HG02759 (cell line): ENCODE data around the gene CPT1B.
"Not testable (repeated sequence)": the region's sequence is repeated elsewhere in the genome, so short reads cannot be mapped to it uniquely, and the experiment has no call there.

ENCODE experiments used
- ATAC-seq: cut with Tn5 transposase; IDR thresholded peaks from one replicate; pipeline ENCODE4 v1.9.1; 2021; ENCODE audit warnings: mild to moderate bottlenecking, moderate library complexity; ENCODE audit not compliant: unreplicated experiment

The CPT1B gene

GRCh38 chr22:50529897-50530579, 48.2 kb downstream of the CPT1B start, which contains the start of gene TYMP:
TSS of gene TYMP (minus strand) at chr22:50530012. CDS start at chr22:50529709, 303 bp downstream.
- ATAC-seq = peak; percentile 25

- no peak for ATAC-seq
Observed at GRCh38 chr22:50529416-50529896, 48.8 kb downstream of the CPT1B start.

GRCh38 chr22:50528682-50529415, 49.4 kb downstream of the CPT1B start:
- no peak for ATAC-seq

GRCh38 chr22:50527921-50528681, 50.1 kb downstream of the CPT1B start:
- ATAC-seq = no peak

- no peak for ATAC-seq
Observed at GRCh38 chr22:50526834-50527801, 51.1 kb downstream of the CPT1B start.

- peak; percentile 31 for ATAC-seq
Observed at GRCh38 chr22:50526108-50526833, 52.0 kb downstream of the CPT1B start.

GRCh38 chr22:50525858-50526107, 52.4 kb downstream of the CPT1B start:
- ATAC-seq = peak; percentile 25

GRCh38 chr22:50525104-50525857, 52.9 kb downstream of the CPT1B start, which contains the start of gene SCO2:
TSS of gene SCO2 (minus strand) at chr22:50525598. CDS start at chr22:50524411, 1,187 bp downstream.
- ATAC-seq = peak; percentile 48

- no peak for ATAC-seq
Observed at GRCh38 chr22:50524676-50525103, 53.5 kb downstream of the CPT1B start.

- ATAC-seq = no peak
Observed at GRCh38 chr22:50523806-50524675, 54.2 kb downstream of the CPT1B start.

- no peak for ATAC-seq
Observed at GRCh38 chr22:50523458-50523805, 54.8 kb downstream of the CPT1B start.

GRCh38 chr22:50522806-50523438, 55.3 kb downstream of the CPT1B start:
- no peak for ATAC-seq

- no peak for ATAC-seq
Observed at GRCh38 chr22:50522208-50522805, 55.9 kb downstream of the CPT1B start.

GRCh38 chr22:50521710-50522109, 56.5 kb downstream of the CPT1B start:
- no peak for ATAC-seq

- no peak for ATAC-seq
Observed at GRCh38 chr22:50520826-50521453, 57.3 kb downstream of the CPT1B start.

GRCh38 chr22:50520184-50520583, 58.0 kb downstream of the CPT1B start:
- ATAC-seq = not testable (repeated sequence)

- no peak for ATAC-seq
Observed at GRCh38 chr22:50519151-50519550, 59.1 kb downstream of the CPT1B start.
